HEK293 (cell line): ENCODE data around the gene AFF3.
A peak's percentile ranks its signal among the peaks of the same experiment; 100 is the strongest.

Experiments used
- CTCF ChIA-PET: fragments of 350-600 bp; formaldehyde crosslinking; extraction: SDS; loops from one replicate; lab custom pipeline; 2021; ENCODE audit warnings: antibody characterized with exemption; lab: Yijun Ruan, JAX
- POLR2A ChIA-PET: fragments of 300-600 bp; formaldehyde crosslinking; extraction: SDS; loops from one replicate; lab custom pipeline; 2020; ENCODE audit warnings: antibody characterized with exemption, inconsistent platforms; lab: Yijun Ruan, JAX
- H3K27ac ChIP-seq: fragments of 200-500 bp; sonication (Bioruptor generic); 2 replicates; pipeline ENCODE4 v1.5.1; 2014; ENCODE audit warnings: low read depth, low read length, control low read depth, inconsistent platforms; ENCODE audit errors: extremely low read depth
- H3K36me3 ChIP-seq, 2 experiments: fragments of 200-500 bp in 1 of 2; sonication (Bioruptor generic) in 1 of 2; 1 replicate in 1 of 2; 2 replicates in 1 of 2; pipeline ENCODE4 v1.5.1; 2014 to 2017; ENCODE audit warnings: inconsistent platforms in 2 of 2, low read length in 2 of 2; ENCODE audit not compliant: control insufficient read depth in 2 of 2, insufficient read depth in 1 of 2
- H3K4me1 ChIP-seq: fragments of 200-500 bp; sonication (Bioruptor generic); 2 replicates; pipeline ENCODE4 v1.5.1; 2014; ENCODE audit warnings: mild to moderate bottlenecking, low read length, inconsistent platforms; ENCODE audit not compliant: control insufficient read depth, insufficient read depth
- H3K4me3 ChIP-seq: 2 replicates; pipeline ENCODE4 v1.5.1; 2011; ENCODE audit warnings: low read depth, mild to moderate bottlenecking, control low read depth, low read length, moderate library complexity
- H3K9me3 ChIP-seq: fragments of 200-500 bp; sonication (Bioruptor generic); 2 replicates; pipeline ENCODE4 v1.5.1; 2014; ENCODE audit warnings: low read depth, low read length, inconsistent platforms; ENCODE audit not compliant: control insufficient read depth, insufficient read depth
- EGR2 ChIP-seq: fragments of 450-650 bp; formaldehyde crosslinking; IDR thresholded peaks from 2 replicates; pipeline ENCODE4 v1.5.1; 2016; ENCODE audit warnings: low read depth, missing biosample characterization, missing genetic modification characterization
- GFI1B ChIP-seq: fragments of 450-650 bp; formaldehyde crosslinking; IDR thresholded peaks from 2 replicates; pipeline ENCODE4 v1.5.1; 2016; ENCODE audit warnings: missing biosample characterization, missing genetic modification characterization
- GLIS1 ChIP-seq: fragments of 450-650 bp; formaldehyde crosslinking; IDR thresholded peaks from 2 replicates; pipeline ENCODE4 v1.5.1; 2016; ENCODE audit warnings: missing biosample characterization, missing genetic modification characterization
- SCRT2 ChIP-seq: fragments of 450-650 bp; formaldehyde crosslinking; IDR thresholded peaks from 2 replicates; pipeline ENCODE4 v1.5.1; 2016; ENCODE audit warnings: missing biosample characterization, missing genetic modification characterization
- ZNF138 ChIP-seq: fragments of 450-650 bp; formaldehyde crosslinking; IDR thresholded peaks from 2 replicates; pipeline ENCODE4 v1.5.1; 2016; ENCODE audit warnings: missing biosample characterization, missing genetic modification characterization, borderline replicate concordance
- ZNF155 ChIP-seq: fragments of 450-650 bp; formaldehyde crosslinking; IDR thresholded peaks from 2 replicates; pipeline ENCODE4 v1.5.1; 2016; ENCODE audit warnings: missing biosample characterization, missing genetic modification characterization
- ZNF202 ChIP-seq: fragments of 450-650 bp; formaldehyde crosslinking; IDR thresholded peaks from 2 replicates; pipeline ENCODE4 v1.5.1; 2016; ENCODE audit warnings: missing biosample characterization, missing genetic modification characterization, borderline replicate concordance
- ZNF239 ChIP-seq: fragments of 450-650 bp; formaldehyde crosslinking; IDR thresholded peaks from 2 replicates; pipeline ENCODE4 v1.5.1; 2016; ENCODE audit warnings: missing biosample characterization, missing genetic modification characterization
- ZNF26 ChIP-seq: fragments of 450-650 bp; formaldehyde crosslinking; IDR thresholded peaks from 2 replicates; pipeline ENCODE4 v1.5.1; 2016; ENCODE audit warnings: missing biosample characterization, missing genetic modification characterization
- ZNF274 ChIP-seq, 2 experiments: fragments of 200-500 bp in 1 of 2; fragments of 450-650 bp in 1 of 2; sonication (Bioruptor generic) in 1 of 2; formaldehyde crosslinking in 1 of 2; IDR thresholded peaks; 2 replicates each; pipeline versions ENCODE4 v1.5.1 to v1.6.1; 2014 to 2016; ENCODE audit warnings: borderline replicate concordance in 1 of 2, inconsistent platforms in 1 of 2, low read length in 1 of 2, missing biosample characterization in 1 of 2, missing genetic modification characterization in 1 of 2
- ZNF366 ChIP-seq: fragments of 450-650 bp; formaldehyde crosslinking; conservative IDR thresholded peaks from 2 replicates; pipeline ENCODE4 v1.5.1; 2016; ENCODE audit warnings: missing biosample characterization, missing genetic modification characterization
- ZNF473 ChIP-seq: fragments of 450-650 bp; formaldehyde crosslinking; IDR thresholded peaks from 2 replicates; pipeline ENCODE4 v1.5.1; 2017; ENCODE audit warnings: missing biosample characterization, missing genetic modification characterization
- ZNF621 ChIP-seq: fragments of 450-650 bp; formaldehyde crosslinking; IDR thresholded peaks from 2 replicates; pipeline ENCODE4 v1.5.1; 2017; ENCODE audit warnings: missing biosample characterization, missing genetic modification characterization
- ZNF624 ChIP-seq: fragments of 450-650 bp; formaldehyde crosslinking; IDR thresholded peaks from 2 replicates; pipeline ENCODE4 v1.5.1; 2017; ENCODE audit warnings: missing biosample characterization, missing genetic modification characterization
- ZNF626 ChIP-seq: fragments of 450-650 bp; sonication (Bioruptor Pico); formaldehyde crosslinking; IDR thresholded peaks from 2 replicates; pipeline ENCODE4 v1.5.1; 2018; ENCODE audit warnings: missing biosample characterization, missing genetic modification characterization, inconsistent platforms
- ZNF629 ChIP-seq: fragments of 450-650 bp; formaldehyde crosslinking; IDR thresholded peaks from 2 replicates; pipeline ENCODE4 v1.5.1; 2017; ENCODE audit warnings: missing biosample characterization, missing genetic modification characterization
- ZNF776 ChIP-seq: fragments of 450-650 bp; formaldehyde crosslinking; IDR thresholded peaks from 2 replicates; pipeline ENCODE4 v1.5.0; 2017; ENCODE audit warnings: missing biosample characterization, missing genetic modification characterization, borderline replicate concordance
- ZSCAN4 ChIP-seq: fragments of 450-650 bp; formaldehyde crosslinking; IDR thresholded peaks from 2 replicates; pipeline ENCODE4 v1.5.1; 2017; ENCODE audit warnings: missing biosample characterization, missing genetic modification characterization
- TF ChIP-seq, protein P1 (sequence below): fragments of 450-650 bp; formaldehyde crosslinking; IDR thresholded peaks from 2 replicates; pipeline ENCODE4 v1.5.1; 2016; ENCODE audit warnings: missing biosample characterization, missing genetic modification characterization
- TF ChIP-seq, protein P2 (sequence below): fragments of 450-650 bp; formaldehyde crosslinking; IDR thresholded peaks from 2 replicates; pipeline ENCODE4 v1.5.1; 2016; ENCODE audit warnings: missing biosample characterization, missing genetic modification characterization

Gene AFF3

GRCh38 chr2:99631700-99632099 is 510.7 kb downstream of the AFF3 start (continued):
- TF ChIP-seq ZNF26 (tag by site-specific recombination) (no peak), ZNF621 (no peak), ZNF776 (tag by site-specific recombination) (no peak)

- no peaks in the 10 kb centered on the region for H3K9me3 ChIP-seq
- TF ChIP-seq ZNF239: no peak
- no peak for TF ChIP-seq ZNF473 (tag by site-specific recombination)
- H3K36me3 ChIP-seq: no peaks in the 10 kb centered on the region
- no peak overlapping the region for H3K27ac ChIP-seq
- no peak overlapping the region for H3K4me3 ChIP-seq
- ChIA-PET CTCF (no interaction called here), POLR2A (no interaction called here)
- no peaks in the 10 kb centered on the region for H3K4me1 ChIP-seq
Measured at GRCh38 chr2:99629320-99629719, 513.1 kb downstream of the AFF3 start.

- peak; percentile 72 for TF ChIP-seq ZNF366 (tag by site-specific recombination)
- TF ChIP-seq, protein P1, sequence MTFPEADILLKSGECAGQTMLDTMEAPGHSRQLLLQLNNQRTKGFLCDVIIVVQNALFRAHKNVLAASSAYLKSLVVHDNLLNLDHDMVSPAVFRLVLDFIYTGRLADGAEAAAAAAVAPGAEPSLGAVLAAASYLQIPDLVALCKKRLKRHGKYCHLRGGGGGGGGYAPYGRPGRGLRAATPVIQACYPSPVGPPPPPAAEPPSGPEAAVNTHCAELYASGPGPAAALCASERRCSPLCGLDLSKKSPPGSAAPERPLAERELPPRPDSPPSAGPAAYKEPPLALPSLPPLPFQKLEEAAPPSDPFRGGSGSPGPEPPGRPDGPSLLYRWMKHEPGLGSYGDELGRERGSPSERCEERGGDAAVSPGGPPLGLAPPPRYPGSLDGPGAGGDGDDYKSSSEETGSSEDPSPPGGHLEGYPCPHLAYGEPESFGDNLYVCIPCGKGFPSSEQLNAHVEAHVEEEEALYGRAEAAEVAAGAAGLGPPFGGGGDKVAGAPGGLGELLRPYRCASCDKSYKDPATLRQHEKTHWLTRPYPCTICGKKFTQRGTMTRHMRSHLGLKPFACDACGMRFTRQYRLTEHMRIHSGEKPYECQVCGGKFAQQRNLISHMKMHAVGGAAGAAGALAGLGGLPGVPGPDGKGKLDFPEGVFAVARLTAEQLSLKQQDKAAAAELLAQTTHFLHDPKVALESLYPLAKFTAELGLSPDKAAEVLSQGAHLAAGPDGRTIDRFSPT (tag by site-specific recombination): no peak
- Histone ChIP-seq H3K4me3 (no peak overlapping the region), H3K36me3 (no peaks in the 10 kb centered on the region), H3K9me3 (no peaks in the 10 kb centered on the region), H3K27ac (no peak overlapping the region), H3K4me1 (no peaks in the 10 kb centered on the region)
- CTCF ChIA-PET: no interaction called here
- POLR2A ChIA-PET: no interaction called here
Measured at GRCh38 chr2:99626158-99626557, 516.2 kb downstream of the AFF3 start.

- Histone ChIP-seq H3K9me3 (no peaks in the 10 kb centered on the region), H3K4me1 (no peaks in the 10 kb centered on the region), H3K27ac (no peak overlapping the region), H3K36me3 (no peaks in the 10 kb centered on the region), H3K4me3 (no peak overlapping the region)
- ChIA-PET CTCF (no interaction called here), POLR2A (no interaction called here)
- TF ChIP-seq GLIS1 (no peak), ZNF624 (tag by site-specific recombination) (no peak), ZNF239 (no peak), ZNF366 (tag by site-specific recombination) (no peak), GFI1B (tag by site-specific recombination) (no peak), ZNF202 (tag by site-specific recombination) (no peak), ZNF626 (tag by site-specific recombination) (no peak)
Measured at GRCh38 chr2:99624677-99625076, 517.7 kb downstream of the AFF3 start.

DNA sequence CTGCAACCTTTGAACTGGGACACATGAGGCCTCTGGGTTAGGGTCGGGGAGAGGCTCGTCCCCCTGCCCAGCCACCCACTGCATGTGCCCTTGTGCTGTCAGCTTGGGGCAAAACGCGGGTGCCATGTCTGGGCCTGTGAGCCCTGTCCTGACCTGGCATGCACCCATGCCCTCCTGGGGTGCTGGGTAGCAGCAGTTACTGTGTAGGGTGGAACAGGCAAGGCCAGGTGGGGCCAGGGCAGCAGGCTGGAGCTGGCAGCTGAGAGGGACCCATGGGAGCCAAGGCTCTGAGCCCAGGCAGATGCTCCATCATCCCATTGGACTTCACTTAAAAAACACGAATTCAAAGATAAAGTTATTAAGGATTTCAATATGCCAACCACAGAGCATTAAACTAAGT is 518.8 kb downstream of the AFF3 start:
- POLR2A ChIA-PET: no interaction called here
- H3K9me3 ChIP-seq: no peaks in the 10 kb centered on the region
- H3K27ac ChIP-seq: no peak overlapping the region
- no peak overlapping the region for H3K4me3 ChIP-seq
- H3K4me1 ChIP-seq: no peaks in the 10 kb centered on the region
- CTCF ChIA-PET: interaction anchor here (0.5 kb wide), 1 partner anchor 558 kb away, joined by 3 read pairs; no protein-coding TSS in a partner anchor
- H3K36me3 ChIP-seq: no peaks in the 10 kb centered on the region
- TF ChIP-seq ZNF155 (tag by site-specific recombination) (no peak), ZNF138 (tag by site-specific recombination) (no peak), SCRT2 (tag by site-specific recombination) (no peak), EGR2 (tag by site-specific recombination) (no peak), ZSCAN4 (tag by site-specific recombination) (no peak), ZNF629 (no peak), ZNF274 (IDR thresholded peaks at IDR 0.05; ENCODE audit: low read length) (no peak), ZNF274 (tag by site-specific recombination; IDR thresholded peaks at IDR 0.05; ENCODE audit: borderline replicate concordance) (no peak)
- TF ChIP-seq, protein P2, sequence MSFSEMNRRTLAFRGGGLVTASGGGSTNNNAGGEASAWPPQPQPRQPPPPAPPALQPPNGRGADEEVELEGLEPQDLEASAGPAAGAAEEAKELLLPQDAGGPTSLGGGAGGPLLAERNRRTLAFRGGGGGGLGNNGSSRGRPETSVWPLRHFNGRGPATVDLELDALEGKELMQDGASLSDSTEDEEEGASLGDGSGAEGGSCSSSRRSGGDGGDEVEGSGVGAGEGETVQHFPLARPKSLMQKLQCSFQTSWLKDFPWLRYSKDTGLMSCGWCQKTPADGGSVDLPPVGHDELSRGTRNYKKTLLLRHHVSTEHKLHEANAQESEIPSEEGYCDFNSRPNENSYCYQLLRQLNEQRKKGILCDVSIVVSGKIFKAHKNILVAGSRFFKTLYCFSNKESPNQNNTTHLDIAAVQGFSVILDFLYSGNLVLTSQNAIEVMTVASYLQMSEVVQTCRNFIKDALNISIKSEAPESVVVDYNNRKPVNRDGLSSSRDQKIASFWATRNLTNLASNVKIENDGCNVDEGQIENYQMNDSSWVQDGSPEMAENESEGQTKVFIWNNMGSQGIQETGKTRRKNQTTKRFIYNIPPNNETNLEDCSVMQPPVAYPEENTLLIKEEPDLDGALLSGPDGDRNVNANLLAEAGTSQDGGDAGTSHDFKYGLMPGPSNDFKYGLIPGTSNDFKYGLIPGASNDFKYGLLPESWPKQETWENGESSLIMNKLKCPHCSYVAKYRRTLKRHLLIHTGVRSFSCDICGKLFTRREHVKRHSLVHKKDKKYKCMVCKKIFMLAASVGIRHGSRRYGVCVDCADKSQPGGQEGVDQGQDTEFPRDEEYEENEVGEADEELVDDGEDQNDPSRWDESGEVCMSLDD (tag by site-specific recombination): no peak
